Uterus (tissue), 2 donors: ENCODE measurements around the gene HS6ST3.

Experiments
- POLR2A ChIP-seq, 2 donors: fragments of 450-650 bp; IDR thresholded peaks; one replicate each; pipeline ENCODE4 v1.6.1; 2016; ENCODE audit warnings: antibody characterized with exemption in 2 of 2, mild to moderate bottlenecking in 1 of 2, moderate library complexity in 1 of 2
- TF ChIP-seq, protein P1 (sequence below), 4 experiments: fragments of 200-600 bp in 2 of 4; fragments of 450-650 bp in 2 of 4; sonication (generic) in 2 of 4; IDR thresholded peaks; one replicate each; pipeline ENCODE4 v1.5.1; 2016 to 2019; ENCODE audit warnings: antibody characterized with exemption in 4 of 4, mild to moderate bottlenecking in 2 of 4, moderate library complexity in 1 of 4

DNA sequence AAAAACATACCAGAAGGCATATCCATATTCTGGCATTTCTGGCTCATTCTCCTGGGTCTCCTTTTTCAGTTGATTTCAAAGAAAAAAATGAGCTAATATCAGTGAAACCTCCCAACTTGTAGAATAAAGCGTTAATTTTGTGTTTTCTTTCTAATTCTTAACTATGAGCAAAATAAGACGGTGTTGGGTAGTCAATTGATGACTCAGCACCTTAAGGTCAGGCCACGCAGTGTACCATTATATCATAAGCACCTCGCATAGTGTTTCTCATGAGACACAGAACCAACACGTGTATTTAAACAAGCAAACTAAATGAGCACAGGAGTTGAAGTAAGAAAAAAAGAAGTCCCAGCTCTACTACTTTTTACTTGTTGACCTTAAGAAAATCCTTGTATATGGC, 729.5 kb downstream of the HS6ST3 start:
- TF ChIP-seq, protein P1, sequence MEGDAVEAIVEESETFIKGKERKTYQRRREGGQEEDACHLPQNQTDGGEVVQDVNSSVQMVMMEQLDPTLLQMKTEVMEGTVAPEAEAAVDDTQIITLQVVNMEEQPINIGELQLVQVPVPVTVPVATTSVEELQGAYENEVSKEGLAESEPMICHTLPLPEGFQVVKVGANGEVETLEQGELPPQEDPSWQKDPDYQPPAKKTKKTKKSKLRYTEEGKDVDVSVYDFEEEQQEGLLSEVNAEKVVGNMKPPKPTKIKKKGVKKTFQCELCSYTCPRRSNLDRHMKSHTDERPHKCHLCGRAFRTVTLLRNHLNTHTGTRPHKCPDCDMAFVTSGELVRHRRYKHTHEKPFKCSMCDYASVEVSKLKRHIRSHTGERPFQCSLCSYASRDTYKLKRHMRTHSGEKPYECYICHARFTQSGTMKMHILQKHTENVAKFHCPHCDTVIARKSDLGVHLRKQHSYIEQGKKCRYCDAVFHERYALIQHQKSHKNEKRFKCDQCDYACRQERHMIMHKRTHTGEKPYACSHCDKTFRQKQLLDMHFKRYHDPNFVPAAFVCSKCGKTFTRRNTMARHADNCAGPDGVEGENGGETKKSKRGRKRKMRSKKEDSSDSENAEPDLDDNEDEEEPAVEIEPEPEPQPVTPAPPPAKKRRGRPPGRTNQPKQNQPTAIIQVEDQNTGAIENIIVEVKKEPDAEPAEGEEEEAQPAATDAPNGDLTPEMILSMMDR (IDR thresholded peaks at IDR 0.05): no peak
- no peak for TF ChIP-seq POLR2A (IDR thresholded peaks at IDR 0.05)
